Astrocyte of the cerebellum (primary cell): ENCODE data around the gene HK3.

Experiments
- DNase-seq: peaks from one replicate; pipeline ENCODE4 v3.0.0-alpha.2; 2011; ENCODE audit warnings: low read depth
- H3K4me3 ChIP-seq: 2 replicates; pipeline ENCODE4 v1.5.1; 2011; ENCODE audit warnings: mild to moderate bottlenecking, low read depth, low read length, moderate library complexity
- CTCF ChIP-seq: IDR thresholded peaks from 2 replicates; pipeline ENCODE4 v1.5.1; 2012; ENCODE audit warnings: low read length, low read depth, moderate library complexity, mild to moderate bottlenecking; ENCODE audit errors: missing control alignments
- in situ Hi-C: cut with HindIII; loops from 2 replicates; pipeline ENCODE4 v1.10.0; 2017; ENCODE audit warnings: low sequenced_read_pairs

HK3 gene

GRCh38 chr5:176830995-176831423 lies 68.1 kb downstream of the HK3 start:
- no peak for TF ChIP-seq CTCF
- DNase-seq: no peak
- no peak overlapping the region for H3K4me3 ChIP-seq
- in situ Hi-C loops: no loop called here
